K562 treated with DMSO at 1 percent for 48 hours (cell line): ENCODE measurements around the gene TMA7B. TPM values are rescaled to one million over a fixed set of nuclear protein-coding genes. Genes with fewer than 3 reads are reported as not detected.

Experiments used
- total RNA-seq: library from RNA; unstranded; fragments of 300-600 nt; gene quantifications from 2 replicates; pipeline ENCODE4 v1.2.3, GENCODE V29; 2022; ENCODE audit warnings: low replicate concordance; ENCODE audit errors: extremely low read depth

Gene TMA7B
- total RNA-seq = not detected in 2 replicates

GRCh38 chr22:39959640-39960447, at the start of gene TMA7B:
TSS of gene TMA7B (plus strand) at chr22:39960397. CDS start at chr22:39964375, 3,978 bp downstream.

GRCh38 chr22:39994566-39995392, 34.6 kb downstream of the TMA7B start, which contains the start of gene FAM83F:
TSS of gene FAM83F (plus strand) at chr22:39994954. CDS start at chr22:39995043, 89 bp downstream.

Other genes with a start within 250 kb of the TMA7B start
- gene ENTHD1, start 66.6 kb upstream of the TMA7B start, total RNA-seq = not detected in 2 replicates
- gene GRAP2, start 59.3 kb upstream of the TMA7B start, total RNA-seq = not detected in 2 replicates
- gene FAM83F, start 34.6 kb downstream of the TMA7B start, total RNA-seq = not detected in 2 replicates
- gene TNRC6B, start 217.5 kb downstream of the TMA7B start, total RNA-seq = 21.1 TPM in 1 of 2 replicates, not detected in the other